Measurements from ENCODE around the gene METTL15.
"Not testable (repeated sequence)": the region's sequence is repeated elsewhere in the genome, so short reads cannot be mapped to it uniquely, and the experiment has no call there.

METTL15 gene

DNA sequence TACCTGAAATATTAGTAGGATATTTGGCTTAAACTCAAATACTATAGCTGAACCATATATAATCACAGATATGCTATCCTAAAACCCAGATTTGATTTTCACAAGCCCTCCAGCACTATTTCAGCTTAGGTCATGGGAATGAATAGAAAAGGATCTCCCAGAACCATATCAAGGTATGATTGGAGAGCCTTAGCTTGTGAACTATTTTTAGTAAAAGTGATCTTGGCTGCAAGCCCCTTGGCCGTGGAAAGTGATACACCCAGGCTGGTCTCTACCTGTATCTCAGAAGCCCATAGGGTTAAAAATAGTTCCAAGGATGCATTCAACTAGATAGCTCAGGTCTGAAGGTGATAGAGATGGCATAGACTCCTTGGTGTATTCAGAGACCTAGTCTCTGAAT, 9.9 kb upstream of the METTL15 start:
- TF ChIP-seq POLR2AphosphoS5 (IDR thresholded peaks at IDR 0.05; ENCODE audit: low read depth, low read length) (no peak), TAF1 (IDR thresholded peaks at IDR 0.05; ENCODE audit: borderline replicate concordance, low read depth, low read length) (no peak), POLR2A (IDR thresholded peaks at IDR 0.05; ENCODE audit: low read depth, low read length) (no peak)
- DNase-seq (ENCODE audit: insufficient read length) (no peak), FAIRE-seq (no peak)

DNA sequence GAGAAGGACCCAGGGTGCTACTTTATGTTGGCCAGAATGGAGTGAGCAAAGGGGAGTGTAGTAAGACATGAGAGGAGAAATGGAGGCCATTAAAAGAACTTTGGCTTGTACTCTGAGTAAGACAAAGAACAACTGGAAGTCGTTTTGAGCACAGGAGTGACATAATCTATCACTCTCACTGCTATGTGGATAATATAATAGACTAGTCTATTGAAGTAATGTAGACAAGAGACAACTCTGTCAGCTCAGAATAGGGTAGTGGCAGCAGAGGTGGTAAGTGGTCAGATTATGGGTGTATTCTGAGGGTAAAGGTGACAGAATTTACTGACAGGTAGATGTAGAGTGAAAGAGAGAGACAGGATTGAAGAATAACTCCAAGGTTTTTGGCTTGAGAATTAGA, 8.5 kb upstream of the METTL15 start:
- DNase-seq (ENCODE audit: insufficient read length): no peak
- no peak for TF ChIP-seq POLR2A (IDR thresholded peaks at IDR 0.05; ENCODE audit: low read depth, low read length)
- peak; percentile 27 for FAIRE-seq

DNA sequence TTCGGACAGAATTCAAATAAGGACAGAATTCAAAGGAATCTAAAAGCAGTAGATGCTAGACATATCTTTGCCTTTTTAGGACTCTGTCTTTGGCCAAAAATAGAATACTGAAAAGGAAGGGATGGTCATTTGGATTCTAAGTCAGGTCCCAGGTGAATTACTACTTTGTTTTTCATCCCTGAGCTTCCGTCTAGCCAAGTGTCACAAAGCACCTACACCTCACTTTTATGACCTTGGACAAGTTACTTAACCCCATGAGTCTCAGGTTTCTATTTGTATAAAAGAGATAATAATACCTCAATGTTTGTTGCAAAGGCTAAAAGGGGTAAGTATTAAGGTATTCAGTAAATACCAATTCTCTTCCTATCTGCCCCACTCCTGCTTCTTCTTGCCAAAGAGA, 7.5 kb upstream of the METTL15 start:
- DNase-seq (ENCODE audit: insufficient read length) (no peak), FAIRE-seq (peak; percentile 5)
- TF ChIP-seq TAF1 (IDR thresholded peaks at IDR 0.05; ENCODE audit: borderline replicate concordance, low read depth, low read length) (no peak), POLR2AphosphoS5 (IDR thresholded peaks at IDR 0.05; ENCODE audit: low read depth, low read length) (no peak), POLR2A (IDR thresholded peaks at IDR 0.05; ENCODE audit: low read depth, low read length) (no peak)

DNA sequence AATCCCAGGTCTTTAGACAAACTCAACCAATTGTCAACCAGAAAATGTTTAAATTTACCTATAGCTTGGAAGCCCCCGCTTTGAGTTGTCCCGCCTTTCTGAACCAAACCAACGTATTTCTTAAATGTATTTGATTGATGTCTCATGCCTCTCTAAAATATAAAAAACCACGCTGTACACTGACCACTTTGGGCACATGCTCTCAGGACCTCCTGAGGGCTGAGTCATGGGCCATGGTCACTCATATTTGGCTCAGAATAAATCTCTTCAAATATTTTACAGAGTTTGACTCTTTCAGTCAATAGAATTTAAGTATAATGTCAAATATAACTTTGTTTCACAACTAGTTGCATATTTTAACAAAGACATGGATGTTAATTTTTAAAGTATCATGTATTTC, 5.9 kb upstream of the METTL15 start:
- not testable (repeated sequence) for DNase-seq (ENCODE audit: insufficient read length); FAIRE-seq

DNA sequence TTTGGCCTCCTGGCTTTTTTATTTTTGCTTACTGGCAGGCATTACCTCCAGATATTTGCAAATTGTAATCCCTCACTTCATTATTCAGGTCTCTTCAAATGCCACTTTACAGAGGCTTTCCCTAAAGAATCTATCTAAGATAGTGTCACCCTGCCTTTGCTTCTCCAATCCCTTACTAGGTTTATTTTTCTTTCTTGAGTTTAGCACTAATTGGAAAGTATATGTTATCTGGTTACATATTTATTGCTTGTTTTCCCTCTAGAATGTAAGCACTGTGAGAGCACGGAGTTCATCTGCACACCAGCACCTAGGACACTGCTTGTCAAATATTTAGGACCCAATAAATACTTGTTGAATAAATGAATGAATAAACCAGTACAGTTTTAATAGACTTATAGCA, 3.8 kb upstream of the METTL15 start:
- TF ChIP-seq TAF1 (IDR thresholded peaks at IDR 0.05; ENCODE audit: borderline replicate concordance, low read depth, low read length) (no peak), POLR2AphosphoS5 (IDR thresholded peaks at IDR 0.05; ENCODE audit: low read depth, low read length) (no peak), POLR2A (IDR thresholded peaks at IDR 0.05; ENCODE audit: low read depth, low read length) (no peak)
- FAIRE-seq (no peak), DNase-seq (ENCODE audit: insufficient read length) (no peak)

DNA sequence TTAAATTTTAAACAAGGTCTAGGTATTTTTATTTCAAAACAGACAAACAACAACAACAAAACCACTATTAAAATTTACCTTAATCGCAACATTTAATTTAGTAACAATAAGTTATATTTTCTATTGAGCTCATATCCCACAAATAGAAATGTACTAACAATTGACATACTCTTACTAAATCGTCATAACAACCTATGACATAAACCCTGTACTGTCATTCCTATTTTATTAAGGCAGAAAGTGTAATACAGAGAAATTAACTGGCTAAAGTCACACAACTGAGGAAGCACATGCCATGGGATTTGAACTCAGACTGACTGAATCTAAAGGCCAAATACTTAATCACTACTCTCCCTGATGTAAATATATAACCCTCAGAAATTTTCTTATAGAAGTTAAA, 3.2 kb upstream of the METTL15 start:
- FAIRE-seq (no peak), DNase-seq (ENCODE audit: insufficient read length) (no peak)
- TF ChIP-seq POLR2A (IDR thresholded peaks at IDR 0.05; ENCODE audit: low read depth, low read length): no peak
- no peak for TF ChIP-seq TAF1 (IDR thresholded peaks at IDR 0.05; ENCODE audit: borderline replicate concordance, low read depth, low read length)
- no peak for TF ChIP-seq POLR2AphosphoS5 (IDR thresholded peaks at IDR 0.05; ENCODE audit: low read depth, low read length)

DNA sequence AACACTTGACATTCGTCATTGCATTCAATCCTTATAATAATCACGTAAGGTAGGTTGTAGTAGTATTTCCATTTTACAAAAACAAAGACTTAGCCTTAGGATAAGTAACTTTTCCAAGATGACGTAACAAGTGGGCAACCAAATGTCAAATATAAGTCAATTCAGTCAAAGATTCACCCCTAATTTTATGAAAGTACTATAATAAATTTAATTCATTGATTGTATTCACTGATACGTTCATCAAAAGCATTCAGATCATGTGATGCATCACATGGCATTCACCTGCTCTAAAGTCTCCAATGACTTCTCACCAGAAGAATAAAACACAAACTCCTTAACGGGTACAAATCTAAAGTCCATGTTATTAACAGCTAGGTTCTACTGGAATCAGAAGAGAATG, 2.3 kb upstream of the METTL15 start:
- FAIRE-seq (no peak), DNase-seq (ENCODE audit: insufficient read length) (no peak)
- TF ChIP-seq POLR2A (IDR thresholded peaks at IDR 0.05; ENCODE audit: low read depth, low read length): no peak
- no peak for TF ChIP-seq POLR2AphosphoS5 (IDR thresholded peaks at IDR 0.05; ENCODE audit: low read depth, low read length)
- no peak for TF ChIP-seq TAF1 (IDR thresholded peaks at IDR 0.05; ENCODE audit: borderline replicate concordance, low read depth, low read length)

DNA sequence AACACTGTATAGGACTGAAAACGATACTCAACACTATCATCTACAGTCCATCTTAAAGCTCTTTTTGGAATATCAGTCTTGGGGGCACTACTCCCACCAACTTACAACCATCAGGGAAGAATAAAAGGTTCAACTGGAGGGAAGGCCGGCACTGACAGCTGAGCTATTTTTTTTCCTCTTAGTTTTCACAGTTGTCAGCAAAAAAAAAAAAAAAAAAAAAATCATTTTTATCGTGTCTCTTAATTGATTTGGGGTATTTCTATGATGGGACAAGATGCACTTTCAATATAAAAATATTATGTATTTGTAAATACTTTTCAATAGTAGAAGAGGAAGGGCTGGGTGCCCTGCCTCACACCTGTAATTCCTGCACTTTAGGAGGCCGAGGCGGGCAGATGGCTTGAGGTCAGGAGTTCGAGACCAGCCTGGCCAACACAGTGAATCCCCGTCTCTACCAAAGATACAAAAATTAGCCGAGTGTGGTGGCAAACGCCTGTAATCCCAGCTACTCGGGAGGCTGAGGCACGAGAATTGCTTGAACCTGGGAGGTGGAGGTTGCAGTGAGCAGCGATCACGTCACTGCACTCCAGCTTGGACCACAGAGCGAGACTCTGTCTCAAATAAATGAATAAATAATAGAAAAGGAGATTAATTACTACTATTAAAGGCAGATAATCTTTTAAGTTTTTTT, 1.7 kb upstream of the METTL15 start:
- no peak for FAIRE-seq
- TF ChIP-seq TAF1 (IDR thresholded peaks at IDR 0.05; ENCODE audit: borderline replicate concordance, low read depth, low read length) (no peak), POLR2AphosphoS5 (IDR thresholded peaks at IDR 0.05; ENCODE audit: low read depth, low read length) (no peak), POLR2A (IDR thresholded peaks at IDR 0.05; ENCODE audit: low read depth, low read length) (no peak)
- DNase-seq (ENCODE audit: insufficient read length): no peak

DNA sequence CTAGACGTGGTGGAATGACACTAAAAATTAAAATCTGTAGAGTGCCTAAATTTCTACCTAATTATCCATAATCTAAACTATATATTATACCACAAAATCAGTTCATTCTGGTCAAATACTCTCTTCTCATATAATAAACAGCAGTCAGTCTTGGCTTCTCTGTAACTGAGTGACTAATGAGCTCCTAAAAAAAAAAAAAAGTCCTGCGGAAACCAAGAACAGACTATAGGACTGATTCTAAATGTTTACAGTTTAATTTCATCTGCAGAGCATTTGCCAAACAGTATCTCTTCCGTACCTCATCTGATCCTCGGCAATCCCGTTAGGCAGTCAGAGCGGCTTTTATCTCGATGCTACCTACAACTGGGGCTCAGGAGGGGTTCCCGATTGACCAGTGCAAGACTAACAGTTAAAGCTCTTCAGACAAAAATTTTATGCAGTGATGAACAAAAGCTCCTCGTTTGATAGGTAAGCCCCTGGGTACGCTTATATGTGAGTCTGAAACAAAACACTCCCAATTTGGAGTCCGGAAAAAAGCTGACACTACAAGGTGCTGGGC, 918 bp upstream of the METTL15 start:
- FAIRE-seq: no peak
- no peak for DNase-seq (ENCODE audit: insufficient read length)
- no peak for TF ChIP-seq POLR2AphosphoS5 (IDR thresholded peaks at IDR 0.05; ENCODE audit: low read depth, low read length)
- no peak for TF ChIP-seq TAF1 (IDR thresholded peaks at IDR 0.05; ENCODE audit: borderline replicate concordance, low read depth, low read length)
- TF ChIP-seq POLR2A (IDR thresholded peaks at IDR 0.05; ENCODE audit: low read depth, low read length): no peak

DNA sequence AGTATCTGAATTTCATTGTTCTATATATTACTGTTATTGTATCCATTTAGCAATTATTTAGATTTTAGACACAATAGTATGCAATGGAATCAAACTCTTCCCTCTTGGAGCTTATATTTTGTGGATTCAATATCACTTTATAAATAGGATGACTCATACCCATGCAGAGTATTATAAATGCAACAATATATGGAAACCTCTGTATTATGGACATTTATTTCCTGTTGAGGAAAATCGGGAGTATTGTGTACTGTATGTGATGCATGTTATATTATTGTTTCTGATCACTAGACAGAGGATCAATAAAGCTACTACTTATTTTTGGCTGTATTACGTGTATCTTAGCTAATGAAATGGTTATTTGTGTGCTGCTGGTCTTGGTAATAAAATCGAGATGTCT, 770 bp downstream of the METTL15 start:
- TF ChIP-seq TAF1 (IDR thresholded peaks at IDR 0.05; ENCODE audit: borderline replicate concordance, low read depth, low read length) (no peak), POLR2A (IDR thresholded peaks at IDR 0.05; ENCODE audit: low read depth, low read length) (no peak), POLR2AphosphoS5 (IDR thresholded peaks at IDR 0.05; ENCODE audit: low read depth, low read length) (no peak)
- no peak for DNase-seq (ENCODE audit: insufficient read length)
- no peak for FAIRE-seq

DNA sequence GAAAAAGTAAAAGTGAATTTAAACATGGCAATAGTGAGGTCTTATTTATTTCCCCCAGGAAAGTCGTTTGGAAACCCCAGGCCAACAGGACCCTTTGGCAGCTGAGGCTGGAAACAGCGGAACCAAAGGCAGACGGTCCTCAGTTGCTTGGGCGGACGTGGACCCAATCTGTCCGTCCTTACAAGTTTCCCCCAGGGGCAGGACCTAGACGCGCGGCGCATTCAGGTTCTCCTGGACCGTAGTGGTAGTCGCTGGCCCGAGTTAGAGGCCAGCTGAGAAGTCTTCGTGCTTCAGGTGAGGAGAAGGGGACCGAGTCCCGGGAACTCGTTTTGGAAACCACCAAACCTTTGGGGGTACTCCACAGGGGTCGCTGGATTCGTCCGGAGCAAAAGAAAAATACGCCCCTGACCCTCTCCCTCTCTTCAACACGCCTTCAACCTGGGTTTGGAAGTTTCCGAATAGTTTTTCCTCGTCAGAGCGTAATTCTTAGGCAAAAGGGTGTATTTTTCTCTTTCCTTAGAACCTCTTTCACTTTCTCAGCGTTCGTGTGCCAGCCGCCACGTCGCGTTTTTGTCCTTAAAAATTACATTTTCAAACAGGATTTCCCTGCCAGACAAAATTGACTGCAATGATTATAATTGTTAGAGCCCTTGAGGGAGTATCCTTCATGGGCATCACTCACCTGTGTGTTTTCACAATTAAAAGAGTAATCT, 2.1 kb downstream of the METTL15 start:
- FAIRE-seq (peak; percentile 97), DNase-seq (ENCODE audit: insufficient read length) (no peak)
- TF ChIP-seq POLR2A (IDR thresholded peaks at IDR 0.05; ENCODE audit: low read depth, low read length) (peak; percentile 82), POLR2AphosphoS5 (IDR thresholded peaks at IDR 0.05; ENCODE audit: low read depth, low read length) (peak; percentile 86), TAF1 (IDR thresholded peaks at IDR 0.05; ENCODE audit: borderline replicate concordance, low read depth, low read length) (peak; percentile 94)

DNA sequence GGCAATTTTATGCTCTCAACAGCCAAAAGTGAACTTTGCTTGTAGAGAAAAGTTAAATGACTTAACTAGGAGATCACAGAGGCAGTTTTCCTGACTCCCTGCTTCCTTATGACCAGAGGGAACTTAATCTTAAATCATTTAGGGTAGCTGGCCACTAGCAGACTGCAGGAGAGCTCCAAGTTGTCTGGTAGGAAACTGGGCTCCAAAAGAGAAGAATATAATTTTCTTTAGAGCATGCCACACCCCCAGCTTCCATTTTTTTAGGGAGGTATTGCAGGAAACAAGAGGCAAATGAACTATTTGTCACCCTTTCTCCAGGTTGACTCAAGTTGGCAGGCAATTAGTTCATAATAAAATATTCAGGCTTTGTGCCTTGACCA, 2.6 kb downstream of the METTL15 start:
- DNase-seq (ENCODE audit: insufficient read length): no peak
- no peak for TF ChIP-seq TAF1 (IDR thresholded peaks at IDR 0.05; ENCODE audit: borderline replicate concordance, low read depth, low read length)
- no peak for FAIRE-seq

Measured in GM12892 (cell line).